Smooth muscle cell (in vitro differentiated cells): Measurements from ENCODE around the gene CADPS2. TPM values are rescaled to one million over a fixed set of nuclear protein-coding genes. Genes with fewer than 3 reads are reported as not detected.

Source experiments
- DNase-seq: peaks from one replicate; lab custom pipeline; 2025; ENCODE audit not compliant: unreplicated experiment; lab: John Stamatoyannopoulos, UW
- H2AFZ ChIP-seq: fragments of 200-600 bp; sonication (generic); 2 replicates; pipeline ENCODE4 v1.6.0; 2016; ENCODE audit warnings: antibody characterized with exemption, low read depth, mild to moderate bottlenecking
- H3F3A ChIP-seq: fragments of 200-600 bp; sonication (generic); 2 replicates; pipeline ENCODE4 v1.6.0; 2017; ENCODE audit warnings: antibody characterized with exemption, low read depth
- H3K27ac ChIP-seq: fragments of 200-600 bp; sonication (generic); 2 replicates; pipeline ENCODE4 v1.5.1; 2016; ENCODE audit warnings: low read depth, mild to moderate bottlenecking
- H3K27me3 ChIP-seq: fragments of 200-600 bp; sonication (generic); 2 replicates; pipeline ENCODE4 v1.6.1; 2016; ENCODE audit warnings: low read depth, mild to moderate bottlenecking
- H3K36me3 ChIP-seq: fragments of 200-600 bp; sonication (generic); 2 replicates; pipeline ENCODE4 v1.5.1; 2016; ENCODE audit warnings: low read depth
- H3K4me1 ChIP-seq: fragments of 200-600 bp; sonication (generic); 2 replicates; pipeline ENCODE4 v1.5.1; 2016; ENCODE audit warnings: low read depth
- H3K4me2 ChIP-seq: fragments of 200-600 bp; sonication (generic); 2 replicates; pipeline ENCODE4 v1.6.0; 2016; ENCODE audit warnings: mild to moderate bottlenecking
- H3K4me3 ChIP-seq: fragments of 200-600 bp; sonication (generic); 2 replicates; pipeline ENCODE4 v1.5.1; 2016; ENCODE audit warnings: mild to moderate bottlenecking
- H3K79me2 ChIP-seq: fragments of 200-600 bp; sonication (generic); 2 replicates; pipeline ENCODE4 v1.6.0; 2016; ENCODE audit warnings: low read depth, mild to moderate bottlenecking
- H3K9ac ChIP-seq: fragments of 200-600 bp; sonication (generic); 2 replicates; pipeline ENCODE4 v1.6.0; 2016; ENCODE audit warnings: low read depth
- H3K9me3 ChIP-seq: fragments of 200-600 bp; sonication (generic); replicated peaks from 2 replicates; pipeline ENCODE4 v1.5.1; 2016; ENCODE audit warnings: low read depth
- H4K20me1 ChIP-seq: fragments of 200-600 bp; sonication (generic); 2 replicates; pipeline ENCODE4 v1.6.0; 2016; ENCODE audit warnings: low read depth
- WGBS: methylation state at CpG from one replicate; pipeline ENCODE4 v1.1.7; 2016; ENCODE audit warnings: low lambda C conversion rate; 5-methylcytosine and 5-hydroxymethylcytosine counted together
- polyA plus RNA-seq: library from polyadenylated mRNA; unstranded; fragments of >200 nt; fragmentation: Nextera tagmentation; extraction: Ambion mirVana; gene quantifications from 2 replicates; pipeline ENCODE4 v1.2.1, GENCODE V29; 2016
- total RNA-seq: library from RNA; depleted of rRNA; stranded (reverse); fragments of >200 nt; gene quantifications from 2 replicates; pipeline ENCODE4 v1.2.3, GENCODE V29; 2014
- TF ChIP-seq, protein P1 (sequence below): fragments of 200-600 bp; sonication (generic); IDR thresholded peaks from 2 replicates; pipeline ENCODE4 v1.5.1; 2017; ENCODE audit warnings: borderline replicate concordance, mild to moderate bottlenecking, antibody characterized with exemption; ENCODE audit not compliant: insufficient read depth, poor library complexity, severe bottlenecking

The CADPS2 gene
- total and polyA plus RNA-seq, 2 experiments from 2014 or later, result 8.5 to 15.6 TPM

DNA sequence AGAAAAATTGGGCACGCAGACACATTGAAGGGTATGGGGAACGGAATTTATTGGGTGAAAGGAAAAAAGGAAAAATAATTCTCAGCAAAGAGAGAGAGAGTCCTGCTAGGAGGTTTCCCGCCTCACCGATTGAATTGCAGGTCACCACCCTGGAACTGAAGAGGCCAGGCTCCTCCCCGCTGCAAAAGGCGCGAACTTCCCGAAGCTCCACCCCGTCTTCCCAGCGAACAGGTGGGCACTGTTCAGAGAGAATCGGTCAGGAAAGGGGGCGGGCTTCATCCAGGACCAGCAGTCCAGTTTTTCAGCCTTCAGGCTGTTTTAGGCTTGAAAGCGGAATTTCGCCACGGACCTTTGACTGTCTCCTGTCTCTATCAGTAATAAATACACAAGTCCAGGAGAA, 27.3 kb upstream of the CADPS2 start:
- no peaks in the 10 kb centered on the region for H3K79me2 ChIP-seq
- no peak overlapping the region for H3K9ac ChIP-seq
- DNase-seq, result no peak
- H3K36me3 ChIP-seq, result no peaks in the 10 kb centered on the region
- H3K9me3 ChIP-seq, result no peaks in the 10 kb centered on the region
- no peaks in the 10 kb centered on the region for H4K20me1 ChIP-seq
- H3F3A ChIP-seq, result no peaks in the 10 kb centered on the region
- no peak overlapping the region for H3K4me2 ChIP-seq
- 89% methylated on average over 15 of the region's 15 CpGs for WGBS
- no peak overlapping the region for H3K27ac ChIP-seq
- H3K4me1 ChIP-seq, result no peaks in the 10 kb centered on the region
- no peak overlapping the region for H2AFZ ChIP-seq
- TF ChIP-seq, protein P1, sequence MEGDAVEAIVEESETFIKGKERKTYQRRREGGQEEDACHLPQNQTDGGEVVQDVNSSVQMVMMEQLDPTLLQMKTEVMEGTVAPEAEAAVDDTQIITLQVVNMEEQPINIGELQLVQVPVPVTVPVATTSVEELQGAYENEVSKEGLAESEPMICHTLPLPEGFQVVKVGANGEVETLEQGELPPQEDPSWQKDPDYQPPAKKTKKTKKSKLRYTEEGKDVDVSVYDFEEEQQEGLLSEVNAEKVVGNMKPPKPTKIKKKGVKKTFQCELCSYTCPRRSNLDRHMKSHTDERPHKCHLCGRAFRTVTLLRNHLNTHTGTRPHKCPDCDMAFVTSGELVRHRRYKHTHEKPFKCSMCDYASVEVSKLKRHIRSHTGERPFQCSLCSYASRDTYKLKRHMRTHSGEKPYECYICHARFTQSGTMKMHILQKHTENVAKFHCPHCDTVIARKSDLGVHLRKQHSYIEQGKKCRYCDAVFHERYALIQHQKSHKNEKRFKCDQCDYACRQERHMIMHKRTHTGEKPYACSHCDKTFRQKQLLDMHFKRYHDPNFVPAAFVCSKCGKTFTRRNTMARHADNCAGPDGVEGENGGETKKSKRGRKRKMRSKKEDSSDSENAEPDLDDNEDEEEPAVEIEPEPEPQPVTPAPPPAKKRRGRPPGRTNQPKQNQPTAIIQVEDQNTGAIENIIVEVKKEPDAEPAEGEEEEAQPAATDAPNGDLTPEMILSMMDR, result no peak
- no peaks in the 10 kb centered on the region for H3K27me3 ChIP-seq
- H3K4me3 ChIP-seq, result no peak overlapping the region

DNA sequence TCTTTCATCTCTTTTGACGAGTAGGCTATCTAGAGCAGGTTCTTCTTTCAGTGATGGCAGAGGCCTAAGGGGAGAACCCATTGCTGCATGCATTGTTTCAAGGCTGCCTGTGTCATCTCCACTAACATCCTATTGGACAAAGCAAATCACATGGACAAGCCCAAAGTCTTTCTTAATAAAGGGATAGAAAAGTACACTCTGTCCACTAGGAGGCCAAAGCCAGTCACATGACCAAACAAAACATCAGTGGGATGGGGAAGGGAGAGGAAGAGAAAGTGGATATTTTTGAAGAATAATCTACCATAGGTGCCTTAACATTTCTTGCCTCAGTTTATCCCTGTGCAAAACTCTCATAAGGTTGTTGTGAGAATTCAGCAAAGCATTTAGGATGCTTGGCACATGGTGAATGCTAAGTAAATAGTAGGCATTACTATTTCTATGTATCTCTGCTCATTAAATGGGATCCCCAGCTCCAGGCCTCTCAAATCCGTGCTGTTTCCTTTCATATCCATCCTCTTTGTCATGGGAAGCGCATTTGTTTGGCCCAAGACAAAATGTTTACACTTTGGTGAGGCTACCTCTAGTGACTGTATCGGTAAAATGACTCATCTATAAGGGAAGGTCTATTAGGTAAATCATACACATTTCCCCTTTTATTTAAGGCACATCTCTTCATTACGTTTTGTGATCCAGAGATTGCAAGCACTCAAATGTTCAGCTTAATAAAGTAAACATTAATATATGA, 16.7 kb upstream of the CADPS2 start:
- Histone ChIP-seq H3K79me2 (no peaks in the 10 kb centered on the region), H3K27me3 (no peaks in the 10 kb centered on the region), H3K4me3 (no peak overlapping the region), H3K27ac (no peak overlapping the region), H4K20me1 (no peaks in the 10 kb centered on the region), H3K4me1 (no peaks in the 10 kb centered on the region), H2AFZ (no peak overlapping the region), H3K9ac (no peak overlapping the region), H3K4me2 (no peak overlapping the region), H3K9me3 (no peaks in the 10 kb centered on the region), H3K36me3 (no peaks in the 10 kb centered on the region), H3F3A (no peaks in the 10 kb centered on the region)
- TF ChIP-seq, protein P1, result peak; percentile 31
- DNase-seq, result no peak
- 93% methylated on average over 5 of the region's 5 CpGs for WGBS

- no peak for DNase-seq
- WGBS, result 28% methylated on average over 3 of the region's 3 CpGs
- Histone ChIP-seq H4K20me1 (no peaks in the 10 kb centered on the region), H3K36me3 (no peaks in the 10 kb centered on the region), H3K4me3 (no peak overlapping the region), H3K79me2 (no peaks in the 10 kb centered on the region), H3K4me2 (no peak overlapping the region), H3F3A (no peaks in the 10 kb centered on the region), H3K9me3 (no peaks in the 10 kb centered on the region), H2AFZ (peak overlapping the region; percentile 49), H3K9ac (no peak overlapping the region), H3K4me1 (no peaks in the 10 kb centered on the region), H3K27me3 (no peaks in the 10 kb centered on the region), H3K27ac (no peak overlapping the region)
- TF ChIP-seq, protein P1, result no peak
Observed at GRCh38 chr7:122901250-122901649, 15.0 kb upstream of the CADPS2 start.

GRCh38 chr7:122896509-122896908, 10.2 kb upstream of the CADPS2 start:
- Histone ChIP-seq H3K36me3 (no peaks in the 10 kb centered on the region), H3K4me1 (no peaks in the 10 kb centered on the region), H3K9ac (no peak overlapping the region), H4K20me1 (no peaks in the 10 kb centered on the region), H3K4me2 (no peak overlapping the region), H3K4me3 (no peak overlapping the region), H3K9me3 (no peaks in the 10 kb centered on the region), H3F3A (no peaks in the 10 kb centered on the region), H3K27me3 (no peaks in the 10 kb centered on the region), H2AFZ (no peak overlapping the region), H3K79me2 (no peaks in the 10 kb centered on the region), H3K27ac (no peak overlapping the region)
- TF ChIP-seq, protein P1, result no peak
- no peak for DNase-seq
- 74% methylated on average over 2 of the region's 2 CpGs for WGBS
